ENCODE data around the gene SYCP2.
"Not testable (repeated sequence)": the region's sequence is repeated elsewhere in the genome, so short reads cannot be mapped to it uniquely, and the experiment has no call there.

GRCh38 chr20:59890035-59890434 is 43.4 kb downstream of the SYCP2 start:
- TF ChIP-seq, protein P1, sequence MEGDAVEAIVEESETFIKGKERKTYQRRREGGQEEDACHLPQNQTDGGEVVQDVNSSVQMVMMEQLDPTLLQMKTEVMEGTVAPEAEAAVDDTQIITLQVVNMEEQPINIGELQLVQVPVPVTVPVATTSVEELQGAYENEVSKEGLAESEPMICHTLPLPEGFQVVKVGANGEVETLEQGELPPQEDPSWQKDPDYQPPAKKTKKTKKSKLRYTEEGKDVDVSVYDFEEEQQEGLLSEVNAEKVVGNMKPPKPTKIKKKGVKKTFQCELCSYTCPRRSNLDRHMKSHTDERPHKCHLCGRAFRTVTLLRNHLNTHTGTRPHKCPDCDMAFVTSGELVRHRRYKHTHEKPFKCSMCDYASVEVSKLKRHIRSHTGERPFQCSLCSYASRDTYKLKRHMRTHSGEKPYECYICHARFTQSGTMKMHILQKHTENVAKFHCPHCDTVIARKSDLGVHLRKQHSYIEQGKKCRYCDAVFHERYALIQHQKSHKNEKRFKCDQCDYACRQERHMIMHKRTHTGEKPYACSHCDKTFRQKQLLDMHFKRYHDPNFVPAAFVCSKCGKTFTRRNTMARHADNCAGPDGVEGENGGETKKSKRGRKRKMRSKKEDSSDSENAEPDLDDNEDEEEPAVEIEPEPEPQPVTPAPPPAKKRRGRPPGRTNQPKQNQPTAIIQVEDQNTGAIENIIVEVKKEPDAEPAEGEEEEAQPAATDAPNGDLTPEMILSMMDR (IDR thresholded peaks at IDR 0.05), result not testable (repeated sequence)
- TF ChIP-seq POLR2A (IDR thresholded peaks at IDR 0.05), result not testable (repeated sequence)
